ENCODE data around the gene PRSS33.
A peak's percentile ranks its signal among the peaks of the same experiment; 100 is the strongest.

The PRSS33 gene

DNA sequence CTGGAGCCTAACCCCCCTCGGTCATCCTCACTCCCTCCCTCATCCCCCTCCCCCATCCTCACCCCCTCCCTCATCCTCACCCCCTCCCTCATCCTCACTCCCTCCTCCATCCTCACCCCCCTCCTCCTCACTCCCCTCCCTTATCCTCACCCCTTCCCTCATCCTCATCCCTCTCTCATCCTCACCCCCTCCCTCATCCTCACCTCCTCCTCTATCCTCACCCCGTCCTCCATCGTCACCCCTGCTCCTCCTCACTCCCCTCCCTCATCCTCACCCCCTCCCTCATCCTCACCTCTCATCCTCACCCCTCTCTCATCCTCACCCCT, 571 bp downstream of the PRSS33 start:
- no peak overlapping the region for H3K4me3 ChIP-seq (ENCODE audit: low read depth, low read length)
- TF ChIP-seq, protein P1, sequence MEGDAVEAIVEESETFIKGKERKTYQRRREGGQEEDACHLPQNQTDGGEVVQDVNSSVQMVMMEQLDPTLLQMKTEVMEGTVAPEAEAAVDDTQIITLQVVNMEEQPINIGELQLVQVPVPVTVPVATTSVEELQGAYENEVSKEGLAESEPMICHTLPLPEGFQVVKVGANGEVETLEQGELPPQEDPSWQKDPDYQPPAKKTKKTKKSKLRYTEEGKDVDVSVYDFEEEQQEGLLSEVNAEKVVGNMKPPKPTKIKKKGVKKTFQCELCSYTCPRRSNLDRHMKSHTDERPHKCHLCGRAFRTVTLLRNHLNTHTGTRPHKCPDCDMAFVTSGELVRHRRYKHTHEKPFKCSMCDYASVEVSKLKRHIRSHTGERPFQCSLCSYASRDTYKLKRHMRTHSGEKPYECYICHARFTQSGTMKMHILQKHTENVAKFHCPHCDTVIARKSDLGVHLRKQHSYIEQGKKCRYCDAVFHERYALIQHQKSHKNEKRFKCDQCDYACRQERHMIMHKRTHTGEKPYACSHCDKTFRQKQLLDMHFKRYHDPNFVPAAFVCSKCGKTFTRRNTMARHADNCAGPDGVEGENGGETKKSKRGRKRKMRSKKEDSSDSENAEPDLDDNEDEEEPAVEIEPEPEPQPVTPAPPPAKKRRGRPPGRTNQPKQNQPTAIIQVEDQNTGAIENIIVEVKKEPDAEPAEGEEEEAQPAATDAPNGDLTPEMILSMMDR (IDR thresholded peaks at IDR 0.05; ENCODE audit: borderline replicate concordance, insufficient read depth, low read depth, low read length): no peak

DNA sequence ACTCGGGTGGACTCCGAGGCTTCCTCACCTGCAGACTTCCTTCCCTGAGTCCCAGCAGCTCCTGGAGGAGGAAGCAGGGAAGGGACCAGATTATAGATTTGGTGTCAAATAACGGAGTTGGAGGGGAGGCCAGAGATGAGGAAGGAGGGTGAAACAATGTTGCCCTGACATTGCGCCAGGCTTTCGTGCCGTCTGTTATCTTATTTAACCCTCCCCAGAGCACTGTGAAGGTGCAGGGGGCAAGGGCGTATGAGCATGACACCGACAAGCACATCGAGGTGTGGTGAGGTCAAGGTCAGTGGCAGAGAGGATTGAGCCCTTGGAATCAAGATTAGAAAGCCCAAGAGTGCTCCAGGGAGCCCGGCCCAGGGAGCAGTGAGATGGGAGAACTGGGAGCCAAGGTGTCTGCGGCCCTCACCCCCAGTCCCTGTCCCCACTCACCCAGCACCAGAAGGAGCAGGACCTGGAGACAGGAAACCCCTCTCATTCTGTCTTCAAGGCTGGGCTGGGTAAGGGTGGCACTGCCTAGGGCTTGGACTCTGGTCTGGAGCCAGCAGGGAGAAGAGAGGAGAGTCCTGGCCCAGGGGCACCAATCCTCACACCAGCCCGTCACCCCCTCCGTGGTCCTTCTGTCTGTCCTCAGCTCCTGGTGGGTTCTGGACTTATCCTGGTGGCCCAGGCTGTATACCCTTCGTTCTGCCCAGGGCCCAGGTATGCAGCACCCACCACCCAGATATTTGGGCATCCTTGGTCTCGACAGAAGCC, 1.1 kb downstream of the PRSS33 start:
- H3K4me3 ChIP-seq (ENCODE audit: low read depth, low read length): no peak overlapping the region
- TF ChIP-seq, protein P1 (IDR thresholded peaks at IDR 0.05; ENCODE audit: borderline replicate concordance, insufficient read depth, low read depth, low read length): no peak

DNA sequence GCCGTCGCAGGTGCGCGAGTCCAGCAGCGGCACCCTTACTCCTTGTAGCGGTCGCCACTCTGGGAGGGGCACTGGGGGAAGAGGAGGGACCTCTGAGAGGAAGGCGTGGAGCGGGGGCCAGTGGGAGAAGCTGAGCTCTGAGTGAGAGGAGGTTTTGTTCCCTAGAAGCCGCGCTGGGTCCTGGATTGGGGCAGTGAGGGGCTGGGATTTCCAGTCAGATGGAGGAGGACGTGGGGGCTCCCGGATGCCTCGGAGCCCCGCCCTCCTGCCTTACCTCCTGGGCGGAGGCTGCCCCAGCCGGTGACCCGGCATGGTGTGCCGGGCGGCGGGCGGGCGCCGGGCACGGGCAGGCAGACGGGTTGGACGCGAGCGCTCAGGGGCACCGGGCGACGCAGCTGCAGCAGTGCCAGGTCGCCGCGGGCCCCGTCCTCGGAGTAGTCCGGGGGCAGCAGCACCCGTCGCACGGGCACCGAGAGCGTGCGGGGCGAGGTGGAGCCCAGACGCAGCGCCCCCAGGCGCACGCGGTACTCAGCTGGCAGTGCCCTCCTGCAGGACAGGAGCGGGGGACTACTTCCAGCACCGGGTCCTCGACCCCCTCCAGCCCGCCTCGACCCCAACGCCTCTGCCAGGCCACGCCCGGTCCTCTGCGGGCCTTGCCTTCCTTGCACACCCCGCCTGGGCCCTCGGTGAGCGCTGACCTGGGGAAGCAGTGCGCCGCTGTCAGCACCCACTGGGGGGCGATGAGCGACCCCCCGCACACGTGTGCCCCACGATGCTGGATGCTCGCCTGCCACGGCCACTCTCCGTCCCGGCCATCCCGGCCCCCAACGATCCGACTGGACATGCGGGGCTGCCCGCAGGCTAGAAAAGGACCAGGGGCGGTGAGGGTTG, 2.0 kb downstream of the PRSS33 start:
- TF ChIP-seq, protein P1 (IDR thresholded peaks at IDR 0.05; ENCODE audit: borderline replicate concordance, insufficient read depth, low read depth, low read length): peak; percentile 30; the same call in 1 of the 2 replicates
- peak overlapping the region; percentile 4 for H3K4me3 ChIP-seq (ENCODE audit: low read depth, low read length)

DNA sequence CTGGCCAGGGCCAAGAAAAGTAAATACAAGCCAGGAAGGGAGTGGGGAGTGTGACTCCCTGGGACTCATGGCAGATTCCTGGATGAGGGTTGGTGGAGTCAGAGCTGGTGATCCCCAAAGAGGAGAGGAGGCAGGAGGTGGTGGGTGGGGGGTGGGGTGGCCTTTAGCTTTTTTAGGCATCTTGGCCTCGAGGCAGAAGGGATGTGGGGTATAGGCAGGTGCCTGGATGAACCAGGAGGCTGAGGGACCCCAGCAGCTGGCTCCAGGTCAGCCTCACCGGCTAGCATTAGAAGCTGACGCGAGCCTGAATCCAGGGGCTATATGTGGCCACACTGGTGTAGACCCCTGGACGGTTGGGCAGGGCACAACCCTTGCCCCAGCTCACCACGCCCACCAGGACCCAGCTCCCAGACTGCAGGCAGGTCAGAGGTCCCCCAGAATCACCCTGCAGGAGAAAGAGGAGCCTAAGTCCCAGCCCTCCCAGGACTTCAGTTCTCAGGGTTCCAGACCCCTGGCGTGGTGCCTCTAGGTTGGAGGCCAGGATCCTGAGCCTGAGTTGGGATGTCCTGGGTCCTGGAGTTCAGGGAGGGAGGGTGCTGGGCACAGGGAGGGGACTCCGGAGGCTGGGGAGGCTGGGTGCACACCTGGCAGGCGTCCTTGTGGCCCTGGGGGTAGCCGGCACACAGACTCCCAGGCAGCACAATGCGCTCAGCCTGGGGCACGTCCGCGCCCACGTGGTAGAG, 2.8 kb downstream of the PRSS33 start:
- H3K4me3 ChIP-seq (ENCODE audit: low read depth, low read length): no peak overlapping the region
- TF ChIP-seq, protein P1 (IDR thresholded peaks at IDR 0.05; ENCODE audit: borderline replicate concordance, insufficient read depth, low read depth, low read length): no peak

DNA sequence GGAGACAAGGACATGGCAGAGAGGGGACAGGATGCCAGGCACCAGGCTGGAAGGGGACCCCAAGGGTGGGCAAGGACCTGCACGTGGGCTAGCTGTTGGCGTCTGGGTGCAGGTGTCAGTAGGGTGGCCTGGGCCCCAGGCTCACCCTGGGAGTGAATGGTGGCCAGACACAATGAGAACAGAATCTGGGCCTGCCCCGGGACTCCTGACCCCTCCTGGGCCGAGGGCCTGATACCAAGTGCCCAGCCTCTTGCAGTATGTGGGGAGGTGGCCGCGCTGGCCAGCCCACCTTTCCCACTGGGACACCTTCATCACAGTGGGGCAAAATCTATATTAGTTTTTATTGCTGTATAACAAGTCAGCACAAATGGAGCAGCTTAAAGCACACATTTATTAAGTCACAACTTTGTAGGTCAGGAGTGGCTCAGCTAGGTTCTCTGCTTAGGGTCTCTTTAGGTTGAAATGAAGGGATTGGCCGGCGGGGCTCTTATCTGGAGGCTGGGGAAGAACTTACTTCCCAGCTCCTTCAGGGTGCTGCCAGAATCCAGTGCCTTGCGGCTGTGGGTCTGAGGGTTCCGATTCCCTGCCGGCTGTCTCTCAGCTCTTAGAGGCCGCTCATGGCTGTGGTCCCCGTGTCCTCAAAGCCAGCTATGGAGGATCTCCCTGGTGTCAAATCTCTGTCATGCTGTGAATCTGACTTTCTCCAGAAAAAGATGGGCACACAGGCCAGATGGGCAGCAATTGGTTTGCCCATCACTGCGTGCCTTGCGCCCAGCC, 3.6 kb downstream of the PRSS33 start:
- H3K4me3 ChIP-seq (ENCODE audit: low read depth, low read length): no peak overlapping the region
- TF ChIP-seq, protein P1 (IDR thresholded peaks at IDR 0.05; ENCODE audit: borderline replicate concordance, insufficient read depth, low read depth, low read length): no peak

DNA sequence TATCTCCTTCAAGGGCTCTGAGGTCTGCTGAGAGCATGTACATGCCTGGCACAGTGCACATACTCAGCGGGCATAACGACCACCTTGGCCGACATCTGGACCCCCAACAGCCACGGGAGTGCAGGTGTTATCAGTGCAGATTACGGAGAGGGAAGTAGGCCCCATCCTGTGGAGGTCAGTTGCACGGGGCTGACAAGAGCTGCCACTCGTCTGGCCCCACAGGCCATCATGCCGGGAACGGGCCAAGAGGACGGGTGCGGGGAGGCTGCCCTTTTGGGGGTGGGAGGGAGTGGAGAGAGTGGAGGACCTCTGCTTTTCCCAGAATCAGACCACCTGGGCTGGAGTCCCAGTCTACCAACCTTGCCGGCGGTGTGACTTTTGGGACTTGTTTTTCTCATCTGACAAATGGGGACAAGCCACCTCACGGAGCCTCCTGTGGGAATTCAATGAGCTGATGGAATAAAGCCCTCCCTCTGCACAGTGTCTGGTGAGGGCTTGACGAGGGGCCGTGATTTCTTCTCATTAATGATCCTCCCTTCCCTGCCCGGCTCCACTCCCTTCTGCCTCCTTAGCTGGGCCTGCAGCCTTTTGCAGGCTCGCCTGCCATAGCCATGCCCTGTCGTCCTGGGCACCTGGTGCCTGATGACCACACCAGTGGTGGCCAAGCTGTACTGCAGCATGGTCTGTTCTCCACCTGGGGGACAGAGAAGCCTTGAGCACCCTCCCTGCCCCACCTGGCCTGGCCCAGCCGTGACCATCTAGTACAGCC, 4.6 kb downstream of the PRSS33 start:
- TF ChIP-seq, protein P1 (IDR thresholded peaks at IDR 0.05; ENCODE audit: borderline replicate concordance, insufficient read depth, low read depth, low read length): no peak

More for the DNA sequence above, 4.6 kb downstream of the PRSS33 start:
- H3K4me3 ChIP-seq (ENCODE audit: low read depth, low read length): no peak overlapping the region

All from GM12875 (cell line).